BLaER1 treated with 17β-estradiol and CSF1 and Interleukin-3, amounts not matched to agents 10 nM and 100 nM (cell line): ENCODE results near the gene FKRP.

Source experiments
- H3K27ac ChIP-seq, 11 experiments: shearing (Covaris generic); formaldehyde crosslinking; 2 replicates each; pipeline ENCODE4 v1.8.1; 2022
- H3K27me3 ChIP-seq, 11 experiments: shearing (Covaris generic); formaldehyde crosslinking; 2 replicates each; pipeline ENCODE4 v1.8.1; 2022
- H3K36me3 ChIP-seq, 11 experiments: shearing (Covaris generic); formaldehyde crosslinking; 2 replicates each; pipeline ENCODE4 v1.8.1; 2022
- H3K4me1 ChIP-seq, 10 experiments: shearing (Covaris generic); formaldehyde crosslinking; 2 replicates each; pipeline ENCODE4 v1.8.1; 2022
- H3K4me2 ChIP-seq, 11 experiments: shearing (Covaris generic); formaldehyde crosslinking; 2 replicates each; pipeline ENCODE4 v1.8.1; 2022
- H3K4me3 ChIP-seq, 10 experiments: shearing (Covaris generic); formaldehyde crosslinking; 2 replicates each; pipeline ENCODE4 v1.8.1; 2022
- H3K9ac ChIP-seq, 11 experiments: shearing (Covaris generic); formaldehyde crosslinking; 2 replicates each; pipeline ENCODE4 v1.8.1; 2022
- H3K9me3 ChIP-seq, 11 experiments: shearing (Covaris generic); formaldehyde crosslinking; replicated peaks in 1 of 11; 2 replicates each; pipeline ENCODE4 v1.8.1; 2022
- H4K20me1 ChIP-seq, 11 experiments: shearing (Covaris generic); formaldehyde crosslinking; 2 replicates each; pipeline ENCODE4 v1.8.1; 2022
- Cebpa-rat ChIP-seq, 11 experiments: shearing (Covaris generic); IDR thresholded peaks; 2 replicates each; pipeline ENCODE4 v1.8.1; 2022

FKRP gene

GRCh38 chr19:46713781-46714443 is 31.9 kb upstream of the FKRP start:
- TF ChIP-seq Cebpa-rat (IDR thresholded peaks at IDR 0.05), result no peak
- Histone ChIP-seq H3K9me3 (no peaks in the 10 kb centered on the region), H4K20me1 (peaks cover 22 to 67% (median 46%) of the 10 kb centered on the region in 11 experiments; a peak in 18 of 22 replicates), H3K36me3 (peaks cover 18 to 43% (median 38%) of the 10 kb centered on the region in 11 experiments), H3K4me3 (peak overlapping the region; percentile 82 to 93 (median 90)), H3K27ac (peak overlapping the region in 10 of 11 experiments; percentile 56 to 95 (median 88); a peak in 19 of 22 replicates), H3K27me3 (no peaks in the 10 kb centered on the region), H3K4me2 (peak overlapping the region; percentile 95 to 100 (median 98)), H3K9ac (peak overlapping the region; percentile 57 to 93 (median 90); a peak in 21 of 22 replicates), H3K4me1 (peaks cover 32 to 70% (median 67%) of the 10 kb centered on the region in 10 experiments)

DNA sequence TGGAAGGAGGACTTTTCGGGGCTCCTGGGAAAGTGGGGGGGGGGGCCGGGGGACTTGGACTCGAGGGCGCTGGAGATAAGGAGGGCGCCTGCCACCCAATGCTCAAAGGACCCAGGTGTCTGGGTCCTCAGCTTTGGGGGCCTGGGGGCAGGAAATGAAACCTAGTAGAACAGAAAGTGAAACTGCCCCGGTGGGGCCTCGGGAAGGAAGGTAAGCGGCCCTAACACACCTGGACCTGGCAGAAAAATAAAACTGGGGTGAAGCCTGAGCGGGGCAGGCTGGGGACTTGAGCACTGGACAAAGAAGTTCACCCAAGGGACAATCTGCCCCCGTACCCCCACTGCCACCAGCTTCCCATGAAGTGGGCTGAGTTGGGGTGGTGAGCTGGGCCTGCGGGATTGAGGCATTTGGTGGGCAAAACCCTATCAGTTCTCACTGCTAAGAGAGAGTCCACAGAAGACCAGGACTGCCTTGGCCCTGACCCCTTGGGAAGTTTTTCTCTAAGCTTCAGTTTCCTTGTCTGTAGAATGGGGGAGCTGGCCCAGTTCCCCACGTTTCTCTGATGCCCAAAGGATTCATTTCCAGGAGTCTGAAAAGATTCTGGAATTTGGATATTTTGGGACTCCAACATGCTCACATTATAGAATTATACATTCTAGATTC is 31.3 kb upstream of the FKRP start:
- Histone ChIP-seq H3K36me3 (peaks cover 12 to 37% (median 32%) of the 10 kb centered on the region in 11 experiments), H3K4me3 (peak overlapping the region; percentile 82 to 93 (median 90)), H4K20me1 (peaks cover 23 to 67% (median 44%) of the 10 kb centered on the region in 11 experiments; a peak in 18 of 22 replicates), H3K27me3 (no peaks in the 10 kb centered on the region), H3K4me2 (peak overlapping the region; percentile 95 to 100 (median 98)), H3K9me3 (no peaks in the 10 kb centered on the region), H3K27ac (peak overlapping the region in 10 of 11 experiments; percentile 56 to 95 (median 88); a peak in 19 of 22 replicates), H3K4me1 (peaks cover 38 to 77% (median 73%) of the 10 kb centered on the region in 10 experiments), H3K9ac (peak overlapping the region; percentile 82 to 93 (median 90))
- TF ChIP-seq Cebpa-rat (IDR thresholded peaks at IDR 0.05), result no peak

DNA sequence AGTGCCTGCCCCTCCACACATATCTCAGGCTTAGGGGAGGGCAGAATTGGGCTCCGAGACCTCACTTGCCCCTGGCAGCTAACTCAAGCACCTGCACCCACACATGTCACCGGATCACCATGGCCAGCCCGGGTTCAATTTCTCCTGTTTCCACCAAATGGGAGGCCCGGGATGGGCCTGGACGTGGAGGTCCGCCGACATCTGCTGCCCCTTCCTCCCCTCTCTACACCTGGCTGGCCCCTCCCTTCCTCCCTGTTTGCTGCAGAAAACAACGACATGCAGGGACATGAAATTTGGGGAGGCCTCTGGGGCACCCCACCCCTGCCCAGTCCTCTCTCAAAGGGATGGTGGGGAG is 30.3 kb upstream of the FKRP start:
- Histone ChIP-seq H3K4me2 (peak overlapping the region; percentile 95 to 100 (median 98)), H3K27me3 (no peaks in the 10 kb centered on the region), H3K4me3 (peak overlapping the region; percentile 82 to 93 (median 90)), H3K9me3 (no peaks in the 10 kb centered on the region), H3K4me1 (peaks cover 49 to 81% (median 77%) of the 10 kb centered on the region in 10 experiments), H4K20me1 (peaks cover 20 to 69% (median 41%) of the 10 kb centered on the region in 11 experiments; a peak in 18 of 22 replicates), H3K9ac (peak overlapping the region; percentile 82 to 93 (median 90)), H3K36me3 (peaks cover 11 to 36% (median 30%) of the 10 kb centered on the region in 11 experiments), H3K27ac (peak overlapping the region; percentile 62 to 95 (median 87); a peak in 20 of 22 replicates)
- TF ChIP-seq Cebpa-rat (IDR thresholded peaks at IDR 0.05), result no peak

DNA sequence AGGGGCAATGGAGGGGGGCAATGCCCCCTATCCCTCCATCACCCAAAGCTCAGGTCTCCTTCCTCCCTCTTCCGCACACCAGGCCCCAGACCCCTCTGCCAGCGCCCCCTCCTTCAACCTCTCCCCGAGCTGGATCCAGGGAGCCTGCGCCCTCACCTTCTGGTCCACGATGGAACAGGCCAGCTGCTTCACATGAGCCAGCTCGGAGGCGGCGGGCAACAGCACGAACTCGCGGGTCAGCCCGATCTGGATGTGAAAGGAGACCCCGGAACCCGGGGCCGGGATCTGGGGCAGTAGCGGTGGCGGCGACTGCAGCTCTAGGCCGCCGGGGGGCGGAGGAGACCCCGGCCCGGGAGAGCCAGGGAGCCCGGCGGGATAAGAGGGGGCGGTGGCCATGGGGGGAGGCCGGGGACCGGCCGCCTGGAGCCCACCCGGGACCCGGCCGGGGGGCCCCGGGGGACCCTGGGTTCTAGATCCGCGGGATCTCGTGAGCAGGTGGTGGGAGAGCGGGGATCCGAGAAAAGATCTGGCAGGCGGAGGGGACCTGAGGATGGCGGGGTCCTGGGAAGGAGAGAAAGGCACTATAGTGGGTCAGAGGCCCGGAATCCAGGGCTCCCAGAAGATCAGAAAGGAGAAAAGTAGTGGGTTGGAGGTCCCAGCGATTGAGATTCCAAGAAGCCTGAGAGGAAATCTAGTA is 29.7 kb upstream of the FKRP start:
- Histone ChIP-seq H3K27ac (peak overlapping the region; percentile 62 to 95 (median 87)), H4K20me1 (peaks cover 17 to 69% (median 42%) of the 10 kb centered on the region in 11 experiments; a peak in 19 of 22 replicates), H3K36me3 (peaks cover 12 to 36% (median 30%) of the 10 kb centered on the region in 11 experiments), H3K4me2 (peak overlapping the region; percentile 95 to 100 (median 98)), H3K4me3 (peak overlapping the region; percentile 82 to 93 (median 90)), H3K27me3 (no peaks in the 10 kb centered on the region), H3K9ac (peak overlapping the region; percentile 82 to 93 (median 90)), H3K4me1 (peaks cover 54 to 82% (median 78%) of the 10 kb centered on the region in 10 experiments), H3K9me3 (no peaks in the 10 kb centered on the region)
- no peak for TF ChIP-seq Cebpa-rat (IDR thresholded peaks at IDR 0.05)

GRCh38 chr19:46716672-46717033 is 29.2 kb upstream of the FKRP start:
- no peak for TF ChIP-seq Cebpa-rat (IDR thresholded peaks at IDR 0.05)
- H3K4me2 ChIP-seq, result peak overlapping the region; percentile 95 to 100 (median 98)
- no peaks in the 10 kb centered on the region for H3K27me3 ChIP-seq
- H3K4me3 ChIP-seq, result peak overlapping the region; percentile 82 to 93 (median 90)
- peaks cover 16 to 36% (median 30%) of the 10 kb centered on the region in 11 experiments for H3K36me3 ChIP-seq
- peaks cover 59 to 82% (median 78%) of the 10 kb centered on the region in 10 experiments for H3K4me1 ChIP-seq
- no peaks in the 10 kb centered on the region for H3K9me3 ChIP-seq
- peak overlapping the region; percentile 82 to 93 (median 90) for H3K9ac ChIP-seq
- peak overlapping the region; percentile 62 to 95 (median 87) for H3K27ac ChIP-seq
- H4K20me1 ChIP-seq, result peaks cover 17 to 69% (median 37%) of the 10 kb centered on the region in 11 experiments; a peak in 19 of 22 replicates

- Histone ChIP-seq H3K27ac (peak within 1 kb of the TSS; percentile 62 to 95 (median 87)), H3K4me3 (peak within 1 kb of the TSS; percentile 82 to 93 (median 90)), H3K4me2 (peak within 1 kb of the TSS; percentile 95 to 100 (median 98)), H3K36me3 (peaks cover 21 to 36% (median 30%) of the 10 kb centered on the region in 11 experiments; a peak in 21 of 22 replicates), H3K9ac (peak within 1 kb of the TSS; percentile 82 to 93 (median 90)), H3K4me1 (peaks cover 64 to 82% (median 78%) of the 10 kb centered on the region in 10 experiments), H4K20me1 (peaks cover 15 to 69% (median 37%) of the 10 kb centered on the region in 11 experiments; a peak in 19 of 22 replicates), H3K9me3 (no peaks in the 10 kb centered on the region), H3K27me3 (no peaks in the 10 kb centered on the region)
- no peak for TF ChIP-seq Cebpa-rat (IDR thresholded peaks at IDR 0.05)
These were observed 28.7 kb upstream of the FKRP start, which contains the start of gene PRKD2 for GRCh38 chr19:46717034-46717715. Gene PRKD2 (minus strand): TSS chr19:46717114. CDS start chr19:46716370, 744 bp downstream.

- no peaks in the 10 kb centered on the region for H3K9me3 ChIP-seq
- peak overlapping the region; percentile 82 to 93 (median 90) for H3K4me3 ChIP-seq
- peaks cover 24 to 36% (median 29%) of the 10 kb centered on the region in 11 experiments; a peak in 21 of 22 replicates for H3K36me3 ChIP-seq
- peaks cover 13 to 69% (median 37%) of the 10 kb centered on the region in 11 experiments; a peak in 19 of 22 replicates for H4K20me1 ChIP-seq
- no peak for TF ChIP-seq Cebpa-rat (IDR thresholded peaks at IDR 0.05)
- H3K4me1 ChIP-seq, result peaks cover 70 to 82% (median 78%) of the 10 kb centered on the region in 10 experiments
- H3K27ac ChIP-seq, result peak overlapping the region in 10 of 11 experiments; percentile 73 to 95 (median 88); a peak in 19 of 22 replicates
- H3K9ac ChIP-seq, result peak overlapping the region; percentile 82 to 93 (median 90); a peak in 21 of 22 replicates
- no peaks in the 10 kb centered on the region for H3K27me3 ChIP-seq
- peak overlapping the region; percentile 88 to 99 (median 97) for H3K4me2 ChIP-seq
These were observed 28.1 kb upstream of the FKRP start for GRCh38 chr19:46717716-46718143.
